KMS-11 (cell line): Measurements from ENCODE around the gene OR5L2.

ENCODE experiments used
- H2AFZ ChIP-seq: fragments of 200-600 bp; sonication (generic); 2 replicates; pipeline ENCODE4 v1.6.1; 2016; ENCODE audit warnings: antibody characterized with exemption, mixed run types, low read depth
- H3K27ac ChIP-seq: fragments of 200-600 bp; sonication (generic); 2 replicates; pipeline ENCODE4 v1.6.1; 2016; ENCODE audit warnings: mild to moderate bottlenecking, mixed run types
- H3K27me3 ChIP-seq: fragments of 200-600 bp; sonication (generic); 2 replicates; pipeline ENCODE4 v1.6.1; 2017; ENCODE audit warnings: mild to moderate bottlenecking, low read depth, mixed run types, moderate library complexity; ENCODE audit not compliant: insufficient read depth
- H3K36me3 ChIP-seq: fragments of 200-600 bp; sonication (generic); 2 replicates; pipeline ENCODE4 v1.6.1; 2017; ENCODE audit warnings: mild to moderate bottlenecking, mixed run types; ENCODE audit not compliant: insufficient read depth
- H3K4me1 ChIP-seq: fragments of 200-600 bp; sonication (generic); 2 replicates; pipeline ENCODE4 v1.6.1; 2016; ENCODE audit warnings: mild to moderate bottlenecking, low read depth, mixed run types; ENCODE audit not compliant: poor library complexity, severe bottlenecking
- H3K4me2 ChIP-seq: fragments of 200-600 bp; sonication (generic); 2 replicates; pipeline ENCODE4 v1.7.0; 2016; ENCODE audit warnings: mild to moderate bottlenecking, mixed run types
- H3K4me3 ChIP-seq: fragments of 200-600 bp; sonication (generic); IDR thresholded peaks from 2 replicates; pipeline ENCODE4 v1.6.1; 2017; ENCODE audit warnings: low read depth, low read length, mixed read lengths; ENCODE audit not compliant: insufficient read depth
- H3K79me2 ChIP-seq: fragments of 200-600 bp; sonication (generic); 2 replicates; pipeline ENCODE4 v1.6.1; 2016; ENCODE audit warnings: low read depth, mixed run types; ENCODE audit not compliant: insufficient read depth
- H3K9ac ChIP-seq: fragments of 200-600 bp; sonication (generic); 2 replicates; pipeline ENCODE4 v1.6.1; 2016; ENCODE audit warnings: mild to moderate bottlenecking, mixed run types
- H4K20me1 ChIP-seq: fragments of 200-600 bp; sonication (generic); 2 replicates; pipeline ENCODE4 v1.6.1; 2016; ENCODE audit warnings: mild to moderate bottlenecking, mixed run types; ENCODE audit not compliant: insufficient read depth
- TF ChIP-seq, protein P1 (sequence below): fragments of 200-600 bp; sonication (generic); conservative IDR thresholded peaks from 2 replicates; pipeline ENCODE4 v1.6.1; 2017; ENCODE audit warnings: low read depth, mild to moderate bottlenecking, antibody characterized with exemption, low read length, moderate library complexity, mixed read lengths

The OR5L2 gene

DNA sequence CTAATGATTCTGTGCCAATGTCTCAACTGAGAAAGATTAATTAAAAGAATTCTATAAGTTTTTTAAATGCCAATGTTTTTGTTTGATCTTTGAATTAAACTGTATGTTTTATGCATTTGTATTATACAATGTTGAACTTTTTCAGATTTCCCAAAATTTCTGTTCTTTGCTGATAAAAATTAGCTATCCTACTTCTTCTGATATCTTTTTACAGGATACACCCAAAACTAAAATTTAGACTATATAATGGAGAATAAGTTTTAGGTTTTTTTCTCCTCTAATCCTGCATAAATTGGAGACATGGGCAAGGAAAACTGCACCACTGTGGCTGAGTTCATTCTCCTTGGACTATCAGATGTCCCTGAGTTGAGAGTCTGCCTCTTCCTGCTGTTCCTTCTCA lies at the start of gene OR5L2:
Gene OR5L2, plus strand, starts transcription at position 301 of the 400 bp plus-strand sequence. Its CDS starts 0 bp downstream, at position 301.
- TF ChIP-seq, protein P1, sequence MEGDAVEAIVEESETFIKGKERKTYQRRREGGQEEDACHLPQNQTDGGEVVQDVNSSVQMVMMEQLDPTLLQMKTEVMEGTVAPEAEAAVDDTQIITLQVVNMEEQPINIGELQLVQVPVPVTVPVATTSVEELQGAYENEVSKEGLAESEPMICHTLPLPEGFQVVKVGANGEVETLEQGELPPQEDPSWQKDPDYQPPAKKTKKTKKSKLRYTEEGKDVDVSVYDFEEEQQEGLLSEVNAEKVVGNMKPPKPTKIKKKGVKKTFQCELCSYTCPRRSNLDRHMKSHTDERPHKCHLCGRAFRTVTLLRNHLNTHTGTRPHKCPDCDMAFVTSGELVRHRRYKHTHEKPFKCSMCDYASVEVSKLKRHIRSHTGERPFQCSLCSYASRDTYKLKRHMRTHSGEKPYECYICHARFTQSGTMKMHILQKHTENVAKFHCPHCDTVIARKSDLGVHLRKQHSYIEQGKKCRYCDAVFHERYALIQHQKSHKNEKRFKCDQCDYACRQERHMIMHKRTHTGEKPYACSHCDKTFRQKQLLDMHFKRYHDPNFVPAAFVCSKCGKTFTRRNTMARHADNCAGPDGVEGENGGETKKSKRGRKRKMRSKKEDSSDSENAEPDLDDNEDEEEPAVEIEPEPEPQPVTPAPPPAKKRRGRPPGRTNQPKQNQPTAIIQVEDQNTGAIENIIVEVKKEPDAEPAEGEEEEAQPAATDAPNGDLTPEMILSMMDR: no peak
- no peak within 1 kb of the TSS for H3K27ac ChIP-seq
- no peak within 1 kb of the TSS for H3K4me3 ChIP-seq
- no peak within 1 kb of the TSS for H3K9ac ChIP-seq
- no peaks in the 10 kb centered on the region for H3K27me3 ChIP-seq
- H2AFZ ChIP-seq: no peak within 1 kb of the TSS
- no peaks in the 10 kb centered on the region for H3K79me2 ChIP-seq
- H4K20me1 ChIP-seq: no peaks in the 10 kb centered on the region
- no peaks in the 10 kb centered on the region for H3K36me3 ChIP-seq
- H3K4me2 ChIP-seq: no peak within 1 kb of the TSS
- no peaks in the 10 kb centered on the region for H3K4me1 ChIP-seq

DNA sequence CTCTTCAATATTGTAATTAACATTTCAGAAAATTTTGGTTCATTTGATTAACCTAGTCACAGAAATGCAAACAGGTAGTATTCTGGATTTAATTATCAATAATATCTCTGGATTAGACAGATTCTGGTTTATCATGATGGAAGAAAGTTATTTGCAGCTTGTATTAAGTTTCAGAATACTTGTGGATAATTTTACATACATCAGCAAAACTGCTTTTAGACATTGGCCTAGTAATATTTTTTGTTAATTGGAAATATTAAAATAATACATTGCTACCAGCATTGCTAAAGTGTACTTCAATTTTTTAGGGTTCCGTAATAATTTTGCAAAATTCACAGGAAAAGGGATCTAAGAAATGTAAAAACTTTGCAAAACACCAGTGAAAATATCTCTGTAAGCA lies 35.4 kb upstream of the OR5L2 start:
- TF ChIP-seq, protein P1: no peak
- Histone ChIP-seq H2AFZ (no peak overlapping the region), H3K4me1 (no peaks in the 10 kb centered on the region), H3K9ac (no peak overlapping the region), H3K4me2 (no peak overlapping the region), H3K27me3 (no peaks in the 10 kb centered on the region), H3K79me2 (no peaks in the 10 kb centered on the region), H3K27ac (no peak overlapping the region), H4K20me1 (no peaks in the 10 kb centered on the region), H3K36me3 (no peaks in the 10 kb centered on the region), H3K4me3 (no peak overlapping the region)

DNA sequence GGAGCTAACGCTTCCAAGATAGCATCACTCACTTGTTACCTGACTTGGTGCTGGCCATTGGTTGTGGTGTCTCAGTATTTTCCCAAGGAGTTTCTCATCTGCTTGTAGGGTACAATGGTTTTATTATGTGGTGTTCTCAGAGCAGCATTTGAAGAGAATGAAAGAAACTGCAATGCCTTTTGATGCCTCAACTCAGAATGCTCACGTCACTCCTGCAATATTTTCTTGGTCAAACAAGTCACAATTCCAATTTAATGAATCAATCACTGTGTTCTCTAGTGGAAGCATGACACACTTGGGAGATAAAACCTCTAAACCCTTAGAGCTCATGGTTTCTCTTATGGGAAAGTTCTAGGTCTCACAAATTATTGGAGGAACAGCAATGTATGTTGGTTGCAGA lies 33.7 kb upstream of the OR5L2 start:
- no peaks in the 10 kb centered on the region for H3K36me3 ChIP-seq
- H3K4me3 ChIP-seq: no peak overlapping the region
- TF ChIP-seq, protein P1: no peak
- no peaks in the 10 kb centered on the region for H3K79me2 ChIP-seq
- no peak overlapping the region for H3K9ac ChIP-seq
- H3K4me1 ChIP-seq: no peaks in the 10 kb centered on the region
- no peaks in the 10 kb centered on the region for H4K20me1 ChIP-seq
- H2AFZ ChIP-seq: no peak overlapping the region
- H3K27ac ChIP-seq: no peak overlapping the region
- no peaks in the 10 kb centered on the region for H3K27me3 ChIP-seq
- H3K4me2 ChIP-seq: no peak overlapping the region

DNA sequence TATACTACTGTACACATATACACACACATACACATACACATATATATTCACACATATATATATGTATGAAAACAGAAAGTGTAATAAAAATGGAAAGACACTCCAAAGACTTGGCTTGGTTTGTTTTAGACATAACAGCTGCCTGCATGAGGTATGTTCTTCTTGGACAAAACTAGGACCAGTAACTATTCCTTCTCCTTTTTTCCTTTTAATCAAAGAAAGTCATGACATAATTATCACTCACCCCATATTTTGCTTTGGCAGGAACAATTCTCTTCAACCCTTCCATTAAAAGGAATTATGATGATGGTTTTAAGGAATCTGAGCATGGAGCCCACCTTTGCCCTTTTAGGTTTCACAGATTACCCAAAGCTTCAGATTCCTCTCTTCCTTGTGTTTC lies 31.8 kb upstream of the OR5L2 start, which contains the start of gene OR5D14:
Gene OR5D14, plus strand, starts transcription at position 301 of the 400 bp plus-strand sequence. Its CDS starts 0 bp downstream, at position 301.
- Histone ChIP-seq H3K9ac (no peak within 1 kb of the TSS), H4K20me1 (no peaks in the 10 kb centered on the region), H2AFZ (no peak within 1 kb of the TSS), H3K27me3 (no peaks in the 10 kb centered on the region), H3K79me2 (no peaks in the 10 kb centered on the region), H3K27ac (no peak within 1 kb of the TSS), H3K4me3 (no peak within 1 kb of the TSS), H3K4me1 (no peaks in the 10 kb centered on the region), H3K36me3 (no peaks in the 10 kb centered on the region), H3K4me2 (no peak within 1 kb of the TSS)
- TF ChIP-seq, protein P1: no peak
